Measurements from ENCODE around the gene MAML2.

MAML2 gene

GRCh38 chr11:96238563-96239135 lies 104.3 kb downstream of the MAML2 start:
- no peak for DNase-seq (ENCODE audit: low spot score)

- DNase-seq (ENCODE audit: low spot score), result no peak
Observed at GRCh38 chr11:96237766-96238266, 105.2 kb downstream of the MAML2 start.

DNA sequence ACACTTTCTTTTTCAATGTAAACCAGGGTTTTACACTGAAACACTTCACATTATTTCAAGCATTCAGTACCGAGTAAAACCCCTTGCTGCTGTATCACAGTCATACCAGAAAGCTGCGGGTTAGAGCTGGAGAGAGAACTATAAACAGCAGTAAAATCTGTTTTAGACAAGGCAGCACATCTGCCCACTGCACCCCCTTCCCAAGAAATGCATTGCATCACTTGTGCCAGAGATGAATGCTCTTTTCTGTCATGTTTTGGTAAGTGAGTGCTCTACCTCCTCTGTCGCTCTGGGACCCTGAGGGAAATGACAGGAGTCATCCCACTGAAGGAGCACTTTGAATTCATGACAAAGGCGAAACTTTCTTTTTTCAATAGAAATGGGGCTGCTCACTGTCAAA lies 107.2 kb downstream of the MAML2 start:
- DNase-seq (ENCODE audit: low spot score), result no peak

- DNase-seq (ENCODE audit: low spot score), result no peak
Observed at GRCh38 chr11:96234866-96235441, 108.0 kb downstream of the MAML2 start.

DNA sequence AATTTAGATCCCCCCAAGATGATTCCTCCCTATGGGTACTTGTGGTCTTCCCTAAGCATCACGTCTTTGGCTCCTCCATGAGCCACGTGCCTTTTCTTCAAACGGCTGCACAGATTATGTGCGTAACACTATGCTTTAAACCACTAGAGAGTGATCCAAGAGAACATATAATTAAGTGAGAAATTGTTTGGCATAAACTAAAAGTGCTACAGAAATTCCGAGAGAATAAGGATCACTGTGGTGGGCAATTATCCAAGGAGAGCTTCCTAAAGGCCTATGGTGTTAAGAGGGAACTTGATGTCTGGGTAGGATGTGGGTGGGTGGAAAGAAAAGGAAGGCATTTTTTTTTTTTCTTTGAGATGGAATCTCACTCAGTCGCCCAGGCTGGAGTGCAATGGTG lies 110.9 kb downstream of the MAML2 start:
- DNase-seq (ENCODE audit: low spot score), result no peak

- DNase-seq (ENCODE audit: low spot score), result no peak
Observed at GRCh38 chr11:96230686-96231085, 112.3 kb downstream of the MAML2 start.

DNA sequence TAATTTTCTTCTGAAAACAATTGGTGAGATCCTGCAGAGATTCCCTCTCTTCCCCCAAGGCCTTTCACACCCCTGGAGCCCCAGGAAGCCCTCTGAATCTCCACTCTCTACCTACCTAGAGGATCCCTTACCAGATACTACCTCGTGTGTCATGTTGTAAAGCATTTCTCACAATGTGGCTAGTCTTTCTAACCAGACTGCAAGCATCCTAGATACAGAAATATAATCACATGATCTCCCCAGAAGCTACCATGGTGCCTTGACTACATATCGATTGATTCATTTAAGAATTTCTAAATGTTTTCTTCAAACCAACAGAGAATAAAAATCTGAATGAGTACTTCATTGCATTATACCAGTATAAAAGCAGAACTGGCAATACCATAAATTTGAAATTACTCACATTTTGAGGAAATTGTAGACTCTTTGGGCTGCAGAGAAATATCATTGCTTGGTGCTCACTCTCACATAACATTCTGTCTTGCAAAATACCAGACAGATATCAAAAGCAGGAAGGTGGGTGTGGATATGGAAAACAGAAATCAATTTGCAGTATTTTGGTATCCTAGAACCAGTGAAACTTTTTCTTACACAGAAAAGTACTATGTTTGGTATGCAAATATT lies 113.5 kb downstream of the MAML2 start:
- DNase-seq (ENCODE audit: low spot score), result no peak

DNA sequence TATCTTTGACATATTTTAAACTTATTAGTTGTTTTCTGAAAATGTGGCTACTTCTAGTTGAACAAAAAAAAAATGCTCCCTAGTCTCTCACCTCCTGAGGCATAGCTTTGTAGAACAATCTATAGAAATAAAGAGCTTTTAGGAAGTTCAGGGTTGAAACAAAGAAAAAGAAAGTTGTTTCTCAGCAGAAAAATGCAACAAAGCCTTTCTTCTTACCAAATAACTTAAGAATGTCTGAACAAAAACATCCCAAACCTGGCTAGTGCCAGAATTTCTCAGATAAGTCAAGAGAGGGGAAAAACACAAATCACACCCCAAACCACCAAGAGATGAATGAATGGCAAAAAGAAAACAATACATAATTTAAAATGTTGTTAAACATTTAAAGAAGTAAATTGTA lies 114.1 kb downstream of the MAML2 start:
- DNase-seq (ENCODE audit: low spot score), result no peak

DNA sequence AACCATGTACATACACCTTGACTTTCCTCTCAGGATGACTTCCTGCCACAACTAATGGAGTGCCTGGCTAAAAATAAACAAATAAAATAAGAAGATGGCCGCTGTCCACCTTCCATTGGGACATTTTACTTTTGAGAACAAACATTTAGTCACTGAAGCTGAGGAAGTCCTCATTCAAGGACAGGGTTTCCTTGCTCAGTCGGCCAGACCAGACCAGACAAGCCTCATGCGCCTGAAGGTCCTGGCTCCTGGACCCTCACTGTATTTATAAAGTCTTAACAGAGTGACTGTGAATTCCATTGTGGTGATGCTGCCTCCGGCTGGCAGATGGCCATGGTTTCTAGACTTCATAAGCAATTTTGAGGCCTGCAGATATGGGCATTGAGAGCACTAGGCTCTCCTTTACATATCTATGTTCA lies 114.5 kb downstream of the MAML2 start:
- DNase-seq (ENCODE audit: low spot score), result no peak

GRCh38 chr11:96227244-96227643 lies 115.8 kb downstream of the MAML2 start:
- DNase-seq (ENCODE audit: low spot score), result no peak

- DNase-seq (ENCODE audit: low spot score), result no peak
Observed at GRCh38 chr11:96223083-96223482, 119.9 kb downstream of the MAML2 start.

DNA sequence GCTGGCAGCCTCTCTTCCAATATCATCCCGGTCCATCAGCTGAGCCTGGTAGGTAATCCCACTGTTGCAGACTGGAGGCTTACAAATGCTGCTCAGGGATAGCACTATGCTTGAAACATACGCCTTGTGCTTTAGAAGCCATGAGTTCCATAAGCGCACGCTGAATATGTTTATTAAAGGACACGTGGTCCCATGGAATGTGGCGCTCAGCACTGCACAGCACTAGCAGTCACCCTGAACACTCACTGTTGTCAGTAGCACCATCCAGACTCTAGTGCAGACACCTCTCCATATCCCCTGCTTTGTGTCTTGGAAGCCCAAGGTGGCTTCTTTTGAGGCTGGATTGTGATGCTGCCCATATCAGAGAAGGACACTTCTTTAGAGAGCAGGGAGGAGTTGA lies 120.9 kb downstream of the MAML2 start:
- no peak for DNase-seq (ENCODE audit: low spot score)

DNA sequence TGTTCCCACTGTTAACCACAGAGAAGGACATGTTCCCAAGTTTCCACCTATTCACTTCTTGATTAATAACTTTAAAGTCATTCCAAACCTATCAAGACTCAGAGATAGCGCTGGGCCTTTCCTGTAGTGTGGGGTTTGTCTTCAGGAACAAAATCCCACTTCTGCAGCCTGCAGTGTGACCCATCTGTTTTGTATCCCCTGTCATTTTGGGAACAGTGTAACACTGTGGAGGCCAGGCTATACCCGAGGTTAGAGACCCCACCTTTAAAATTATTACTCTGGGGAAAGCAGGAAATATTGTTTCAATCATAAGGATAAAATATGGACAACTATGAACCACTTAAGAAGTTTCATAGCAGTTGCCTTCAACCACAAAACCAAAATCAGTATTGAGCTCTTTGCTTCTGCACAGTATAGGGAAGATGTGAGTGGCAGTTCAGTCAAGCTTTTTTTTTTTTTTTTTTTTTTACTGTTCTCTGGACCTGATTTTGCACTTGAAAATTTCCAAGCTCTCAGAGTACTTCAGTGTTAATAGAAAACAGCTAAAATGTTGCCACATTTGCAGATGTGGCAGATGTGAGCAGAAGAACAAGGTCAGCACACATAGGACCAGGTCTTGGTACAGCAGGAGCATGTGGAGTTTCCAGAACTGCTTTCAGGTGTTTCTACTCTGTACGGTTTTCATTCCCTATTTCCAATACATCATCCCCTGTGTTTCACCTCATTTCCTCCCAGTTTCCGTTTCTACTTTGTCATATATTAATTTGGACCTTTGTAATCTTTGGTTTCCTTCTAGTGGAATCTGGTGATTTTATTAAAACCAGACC lies 121.5 kb downstream of the MAML2 start:
- DNase-seq (ENCODE audit: low spot score), result no peak

- no peak for DNase-seq (ENCODE audit: low spot score)
Observed at GRCh38 chr11:96219981-96220623, 122.9 kb downstream of the MAML2 start.

GRCh38 chr11:96218901-96219300 lies 124.1 kb downstream of the MAML2 start:
- DNase-seq (ENCODE audit: low spot score), result no peak

- DNase-seq (ENCODE audit: low spot score), result no peak
Observed at GRCh38 chr11:96218006-96218405, 125.0 kb downstream of the MAML2 start.

DNA sequence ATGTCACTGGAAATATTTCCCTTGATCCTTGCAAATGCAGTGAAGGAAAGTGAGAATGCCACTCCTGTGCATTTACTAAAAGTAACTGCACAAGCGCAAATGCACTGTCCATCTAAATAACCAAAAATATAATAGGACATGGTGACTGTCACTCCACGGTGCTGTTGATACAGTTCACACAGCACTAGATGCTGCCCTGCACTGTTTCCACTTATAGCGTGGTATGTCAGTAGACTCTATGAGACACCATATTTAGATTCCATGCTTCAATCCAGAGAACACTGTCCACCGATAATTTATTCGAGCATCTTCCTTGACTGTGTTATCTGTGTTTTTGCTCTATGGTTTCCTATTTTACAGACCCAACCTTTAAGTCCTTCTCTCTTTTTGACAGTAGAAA lies 125.8 kb downstream of the MAML2 start:
- DNase-seq (ENCODE audit: low spot score), result no peak

GRCh38 chr11:96215826-96216225 lies 127.2 kb downstream of the MAML2 start:
- no peak for DNase-seq (ENCODE audit: low spot score)

DNA sequence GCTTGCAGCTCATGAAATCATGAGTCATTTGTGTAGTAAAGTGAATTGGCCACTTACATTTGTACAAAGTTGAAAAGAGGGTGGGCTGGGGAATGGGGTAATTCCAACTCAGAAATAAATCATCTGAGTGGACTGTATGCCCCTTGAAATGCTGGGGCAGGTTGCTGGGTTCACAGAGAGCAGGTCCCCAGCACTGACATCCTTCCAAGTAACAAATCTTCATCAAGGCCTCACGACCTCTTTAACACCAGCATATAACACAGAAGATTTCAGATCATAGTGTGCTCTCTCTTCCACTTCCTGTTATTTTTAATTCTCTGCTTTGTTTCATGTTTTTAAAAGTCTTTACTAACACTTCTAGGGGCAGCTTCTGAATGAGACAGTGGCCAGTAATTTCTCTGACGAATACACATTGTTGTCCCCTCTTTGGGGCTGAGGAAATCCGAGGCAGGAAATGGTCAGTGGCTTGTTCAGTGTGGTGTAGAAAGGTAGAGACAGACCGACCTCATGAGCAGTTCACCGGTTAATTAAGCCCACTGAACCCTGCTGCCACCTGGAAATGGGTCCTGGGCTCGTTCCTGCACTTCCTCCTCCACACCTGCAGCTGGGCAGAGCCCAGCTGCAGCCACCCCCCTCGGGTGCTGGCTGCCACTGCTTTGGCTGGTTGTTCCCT lies 127.7 kb downstream of the MAML2 start:
- no peak for DNase-seq (ENCODE audit: low spot score)

- no peak for DNase-seq (ENCODE audit: low spot score)
Observed at GRCh38 chr11:96214777-96215109, 128.3 kb downstream of the MAML2 start.

DNA sequence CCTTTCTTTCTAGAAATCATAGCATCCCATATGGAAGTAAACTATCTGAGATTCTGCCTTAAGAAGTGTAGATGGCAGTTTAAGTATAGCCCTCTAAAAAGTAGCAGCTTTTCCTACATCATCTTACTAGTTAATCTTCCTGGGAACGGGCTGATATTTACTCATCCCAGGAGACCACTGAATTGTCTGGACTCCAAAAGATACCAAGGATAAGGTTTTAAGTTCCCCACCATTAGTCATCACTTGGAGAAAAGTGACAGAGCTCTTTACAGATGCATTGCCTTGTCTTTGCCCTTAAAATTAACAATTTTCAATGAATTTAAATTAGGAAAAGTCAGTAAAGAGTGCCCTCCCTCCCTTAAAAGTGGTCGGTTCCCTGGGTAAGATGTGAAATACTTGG lies 129.5 kb downstream of the MAML2 start:
- DNase-seq (ENCODE audit: low spot score), result no peak

- DNase-seq (ENCODE audit: low spot score), result no peak
Observed at GRCh38 chr11:96211436-96211835, 131.6 kb downstream of the MAML2 start.

All from SW480 (cell line).